GM18867 (cell line): ENCODE results near the gene BLOC1S5.

Experiments
- ATAC-seq: cut with Tn5 transposase; IDR thresholded peaks from one replicate; pipeline ENCODE4 v1.9.1; 2021; ENCODE audit warnings: mild to moderate bottlenecking, moderate library complexity; ENCODE audit not compliant: unreplicated experiment

Gene BLOC1S5

DNA sequence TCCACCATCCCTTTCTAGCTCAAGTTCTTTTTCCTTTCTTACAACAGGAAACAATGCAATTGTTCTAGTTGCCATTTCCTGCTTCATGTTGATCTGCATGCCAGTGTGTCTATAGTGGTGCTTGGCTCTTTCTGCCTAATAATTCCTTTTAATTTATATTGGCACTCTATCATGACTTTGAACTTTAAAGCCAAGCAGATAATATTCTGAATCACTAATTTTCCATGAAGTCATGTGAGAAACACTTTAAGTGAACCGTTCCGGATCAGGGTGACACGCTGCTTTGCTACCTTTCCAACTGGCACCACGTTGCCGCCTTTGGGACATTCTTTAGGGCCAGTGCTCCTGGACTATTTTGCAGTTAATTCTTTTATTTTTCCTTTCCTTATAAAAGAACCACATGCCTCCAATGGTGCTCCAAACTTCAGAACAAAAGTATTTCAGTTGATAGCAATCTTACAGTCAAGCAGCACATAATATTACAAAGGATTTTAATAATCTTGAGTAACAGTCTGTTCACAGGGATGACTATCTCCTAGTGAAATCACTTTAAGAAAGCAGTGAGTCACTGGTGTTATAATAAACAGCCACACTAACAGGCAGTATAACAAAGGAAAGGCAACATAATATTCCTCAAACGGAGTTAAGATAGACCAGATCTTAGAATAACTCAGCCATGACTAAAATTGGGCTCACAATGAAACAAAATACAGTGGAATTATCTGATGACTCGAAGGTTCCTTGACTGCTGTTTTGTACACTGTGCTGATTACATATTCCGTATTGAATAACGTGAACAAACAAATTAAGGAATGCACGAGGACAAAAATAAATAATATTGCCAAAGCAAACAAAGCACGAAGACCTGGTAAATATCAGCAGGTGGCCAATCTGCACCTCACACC is 19.0 kb upstream of the BLOC1S5 start:
- ATAC-seq: no peak

DNA sequence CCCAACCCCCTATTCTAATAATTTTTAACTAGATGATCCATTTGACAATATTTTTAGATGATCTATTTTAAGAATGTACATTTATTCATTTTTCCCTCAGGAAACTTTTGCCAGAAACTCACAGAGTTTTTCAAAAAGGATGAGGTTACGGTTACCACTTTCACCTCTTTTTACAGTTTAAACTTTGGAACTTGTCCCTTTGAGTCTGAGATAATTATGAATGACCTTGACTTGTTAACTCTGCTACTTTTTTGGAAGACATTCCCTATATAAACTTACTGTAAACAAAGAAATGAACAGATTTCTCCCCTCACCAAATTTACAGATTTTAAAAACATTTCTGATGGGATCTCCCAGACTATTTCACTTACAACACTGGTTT is 18.4 kb upstream of the BLOC1S5 start:
- ATAC-seq: no peak

- ATAC-seq: no peak
Observed at GRCh38 chr6:8080362-8081151, 16.4 kb upstream of the BLOC1S5 start.

GRCh38 chr6:8079126-8079525 is 14.9 kb upstream of the BLOC1S5 start:
- ATAC-seq: no peak

DNA sequence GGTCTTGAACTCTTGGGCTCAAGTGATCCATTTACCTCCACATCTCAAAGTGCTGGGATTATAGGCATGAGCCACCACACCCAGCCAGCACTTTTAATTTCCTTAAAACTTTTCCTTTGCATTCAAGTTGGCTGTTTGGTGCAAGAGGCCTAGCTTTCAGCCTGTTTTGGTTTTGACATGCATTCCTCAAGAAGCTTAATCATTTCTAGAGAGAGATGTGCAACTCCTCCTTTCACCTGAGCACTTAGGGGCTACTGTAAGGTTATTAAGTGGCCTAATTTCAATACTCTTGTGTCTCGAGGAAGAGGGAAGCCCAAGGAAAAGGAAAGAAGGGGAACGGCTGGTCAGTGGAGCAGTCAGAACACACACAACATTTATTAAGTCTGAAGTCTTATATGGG is 13.8 kb upstream of the BLOC1S5 start:
- ATAC-seq: no peak

GRCh38 chr6:8075704-8076103 is 11.5 kb upstream of the BLOC1S5 start:
- ATAC-seq: no peak

DNA sequence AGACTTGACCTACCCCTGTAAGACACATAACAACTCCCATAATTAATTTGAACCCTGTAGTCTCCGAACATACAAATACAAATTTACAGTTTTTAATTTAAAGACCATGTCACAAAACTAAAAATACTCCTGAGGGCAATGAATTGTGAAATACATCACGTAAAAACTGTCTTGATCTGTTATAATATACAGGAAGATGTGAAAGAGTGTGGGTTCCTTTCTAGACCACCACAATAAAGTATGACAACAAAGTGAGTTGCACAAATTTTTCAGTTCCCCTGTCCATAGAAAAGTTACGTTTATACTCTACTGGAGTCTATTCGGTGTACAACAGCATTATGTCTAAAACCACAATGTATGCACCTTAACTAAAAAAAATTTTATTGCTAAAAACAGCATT is 11.0 kb upstream of the BLOC1S5 start:
- no peak for ATAC-seq

- no peak for ATAC-seq
Observed at GRCh38 chr6:8074213-8074612, 10.0 kb upstream of the BLOC1S5 start.

GRCh38 chr6:8073758-8074157 is 9.6 kb upstream of the BLOC1S5 start:
- ATAC-seq: no peak

DNA sequence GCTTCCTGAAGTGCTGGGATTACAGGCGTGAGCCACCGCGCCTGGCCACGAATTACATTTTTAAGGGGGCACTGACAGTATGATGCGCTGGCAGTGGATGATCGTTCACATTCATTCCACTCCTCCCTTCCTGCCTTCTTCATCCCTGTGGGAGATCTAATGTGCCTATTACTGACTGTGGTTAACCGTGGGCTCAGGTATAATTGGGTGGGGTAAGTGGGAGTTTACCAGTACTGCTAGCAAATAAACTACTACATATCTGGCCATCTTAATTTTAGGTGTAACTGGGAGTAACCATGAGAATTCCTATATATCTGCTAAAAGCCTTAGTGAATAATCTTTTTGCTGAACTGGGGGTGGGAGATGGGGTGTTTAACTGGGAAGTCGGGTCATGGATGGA is 6.5 kb upstream of the BLOC1S5 start:
- ATAC-seq: no peak

DNA sequence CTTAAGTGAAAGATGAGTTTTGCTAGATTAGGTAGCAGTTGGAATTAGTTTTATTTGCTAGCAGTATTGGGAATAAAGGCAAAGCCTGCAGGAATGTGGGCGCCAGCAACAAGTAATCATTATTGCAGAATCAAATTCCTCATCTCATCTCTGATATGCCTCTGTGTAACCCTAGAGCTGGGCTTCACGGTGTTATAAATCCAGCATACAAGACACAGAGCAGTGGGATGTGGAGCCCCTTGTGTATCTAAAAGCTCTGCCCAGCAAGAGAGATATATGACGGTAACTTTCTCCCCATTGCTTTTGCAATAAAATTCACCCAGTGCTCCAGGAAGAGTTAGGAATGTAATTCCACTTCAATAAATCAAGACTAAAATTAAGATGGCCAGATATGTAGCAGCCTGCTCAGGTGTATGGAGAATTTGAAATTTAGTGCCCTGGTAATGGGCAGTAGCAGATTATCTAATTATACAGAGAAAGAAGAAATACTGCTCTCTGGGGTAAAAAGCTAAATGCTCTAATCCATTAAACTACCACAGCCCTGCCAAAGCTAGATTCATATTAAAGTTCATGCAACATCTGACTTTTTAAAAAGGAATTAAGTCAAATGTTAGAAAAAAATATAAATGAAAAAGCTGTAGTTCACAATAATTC is 5.6 kb upstream of the BLOC1S5 start:
- no peak for ATAC-seq

GRCh38 chr6:8069151-8069550 is 5.0 kb upstream of the BLOC1S5 start:
- no peak for ATAC-seq

GRCh38 chr6:8066108-8066507 is 1.9 kb upstream of the BLOC1S5 start:
- no peak for ATAC-seq

GRCh38 chr6:8065519-8065911 is 1.3 kb upstream of the BLOC1S5 start:
- ATAC-seq: peak; percentile 52

DNA sequence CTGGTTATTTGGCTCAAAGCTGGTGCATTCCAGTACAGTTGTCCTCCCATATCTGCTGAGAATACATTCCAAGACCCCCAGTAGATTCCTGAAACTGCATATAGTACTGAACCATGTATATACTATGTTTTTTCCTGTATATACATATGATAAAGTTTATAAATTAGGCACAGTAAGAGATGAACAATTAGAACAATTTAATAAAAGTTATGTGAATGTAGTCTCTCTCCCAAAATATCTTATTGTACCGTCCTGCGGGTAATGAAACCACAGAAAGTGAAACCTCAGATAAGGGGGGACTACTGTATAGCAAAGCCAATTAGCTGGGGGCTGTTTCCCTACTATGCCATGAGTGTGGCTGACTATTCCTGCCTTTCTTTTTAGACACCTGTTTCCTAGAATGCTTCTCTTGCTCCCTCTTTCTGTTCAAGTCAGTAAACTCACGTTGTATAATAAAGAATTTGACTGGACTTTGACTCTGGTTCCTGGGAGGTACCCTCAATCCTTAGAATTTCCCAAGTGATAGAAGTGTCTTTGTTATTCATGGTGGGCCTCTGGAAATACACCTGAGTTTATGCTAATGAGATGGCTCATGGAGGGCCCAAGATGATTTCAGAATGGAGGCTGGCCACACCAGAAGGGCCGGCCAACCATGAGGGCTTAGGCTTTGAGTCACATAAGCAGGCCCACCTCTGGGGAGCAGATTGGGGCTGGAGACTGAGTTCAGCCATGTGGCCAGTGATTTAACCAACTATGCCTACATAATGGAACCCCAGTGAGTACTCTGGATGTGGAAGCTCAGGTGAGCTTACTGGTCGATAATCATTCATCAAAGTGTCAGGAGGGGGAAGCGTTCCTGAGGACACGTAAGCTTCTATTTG is 689 bp upstream of the BLOC1S5 start:
- no peak for ATAC-seq

GRCh38 chr6:8061736-8062135 is 2.5 kb downstream of the BLOC1S5 start:
- no peak for ATAC-seq

GRCh38 chr6:8060346-8060745 is 3.8 kb downstream of the BLOC1S5 start:
- ATAC-seq: no peak

DNA sequence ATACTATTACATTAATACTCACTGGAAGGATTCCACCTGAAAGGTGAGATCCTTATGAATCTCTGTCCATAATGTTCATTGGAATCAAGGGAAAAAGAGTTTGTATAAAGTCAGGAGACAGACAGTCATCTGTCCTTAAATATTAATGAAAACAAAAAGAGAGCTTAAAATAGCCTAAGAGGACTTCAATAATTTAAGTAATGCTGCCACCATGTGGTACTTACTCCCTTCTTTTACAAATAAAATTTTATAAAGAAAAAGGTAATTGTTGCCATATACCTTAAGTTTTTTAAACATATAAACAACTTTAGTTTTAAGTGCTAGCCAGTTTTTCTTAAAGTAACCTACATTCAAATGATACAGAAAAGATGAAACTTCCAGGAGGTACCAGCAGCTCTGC is 5.1 kb downstream of the BLOC1S5 start:
- no peak for ATAC-seq

- ATAC-seq: no peak
Observed at GRCh38 chr6:8057793-8058192, 6.4 kb downstream of the BLOC1S5 start.

DNA sequence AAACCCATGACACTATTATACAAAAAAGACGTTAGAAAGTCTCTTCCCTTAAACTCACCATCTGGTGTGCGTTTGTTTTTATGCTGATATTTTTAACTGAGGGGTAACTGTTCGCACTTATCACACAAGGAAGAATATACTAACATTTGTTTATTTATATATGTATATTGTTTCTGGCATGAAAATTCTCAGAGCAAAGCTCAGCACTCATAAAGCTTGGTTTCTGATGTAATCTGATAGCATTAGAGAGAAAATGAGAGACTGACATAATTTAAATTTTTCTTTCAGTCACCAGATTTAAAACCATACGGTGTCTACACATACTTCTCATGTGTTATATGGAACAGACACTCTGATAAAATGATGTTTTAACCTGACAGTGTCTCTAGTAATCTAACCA is 6.9 kb downstream of the BLOC1S5 start:
- ATAC-seq: no peak

GRCh38 chr6:8054276-8054675 is 9.9 kb downstream of the BLOC1S5 start:
- ATAC-seq: no peak
